ENCODE measurements around the gene TSEN34.
"Not testable (repeated sequence)": the region's sequence is repeated elsewhere in the genome, so short reads cannot be mapped to it uniquely, and the experiment has no call there.

The TSEN34 gene

GRCh38 chr19:54169149-54169740 lies 21.9 kb upstream of the TSEN34 start:
- Histone ChIP-seq H3K4me3 (ENCODE audit: insufficient read depth, low read length, poor library complexity, severe bottlenecking) (no peak overlapping the region), H3K27ac (ENCODE audit: low read depth, low read length) (no peak overlapping the region), H3K36me3 (ENCODE audit: low read length) (no peaks in the 10 kb centered on the region), H3K27me3 (ENCODE audit: low read length) (no peaks in the 10 kb centered on the region), H3F3A (ENCODE audit: insufficient read depth) (no peaks in the 10 kb centered on the region), H2AFZ (ENCODE audit: low read depth, low read length, severe bottlenecking) (no peak overlapping the region), H3K9me3 (ENCODE audit: insufficient read depth, low read length) (no peaks in the 10 kb centered on the region), H3K4me2 (ENCODE audit: low read depth, low read length, poor library complexity, severe bottlenecking) (no peak overlapping the region), H4K20me1 (ENCODE audit: low read depth, low read length) (no peaks in the 10 kb centered on the region), H3K9me2 (replicated peaks; ENCODE audit: insufficient read depth, low read length) (no peaks in the 10 kb centered on the region), H3K9ac (ENCODE audit: low read length) (no peak overlapping the region), H3K79me2 (ENCODE audit: insufficient read depth, low read length) (no peaks in the 10 kb centered on the region)
- TF ChIP-seq CTCF (IDR thresholded peaks at IDR 0.05; ENCODE audit: insufficient read depth, low read length, poor library complexity, severe bottlenecking) = no peak
- TF ChIP-seq EZH2phosphoT487 (conservative IDR thresholded peaks at IDR 0.05; ENCODE audit: low read length) = no peak

- H3K4me3 ChIP-seq (ENCODE audit: insufficient read depth, low read length, poor library complexity, severe bottlenecking); H3K4me2 ChIP-seq (ENCODE audit: low read depth, low read length, poor library complexity, severe bottlenecking); H3K9me3 ChIP-seq (ENCODE audit: insufficient read depth, low read length); H2AFZ ChIP-seq (ENCODE audit: low read depth, low read length, severe bottlenecking); H3K9ac ChIP-seq (ENCODE audit: low read length); H3K79me2 ChIP-seq (ENCODE audit: insufficient read depth, low read length); H3K36me3 ChIP-seq (ENCODE audit: low read length); H3K9me2 ChIP-seq (replicated peaks; ENCODE audit: insufficient read depth, low read length); H3K27me3 ChIP-seq (ENCODE audit: low read length); H4K20me1 ChIP-seq (ENCODE audit: low read depth, low read length); H3K27ac ChIP-seq (ENCODE audit: low read depth, low read length); H3F3A ChIP-seq (ENCODE audit: insufficient read depth): not testable (repeated sequence)
These were observed 19.2 kb upstream of the TSEN34 start for GRCh38 chr19:54171736-54172431.

GRCh38 chr19:54172471-54173358 lies 18.4 kb upstream of the TSEN34 start, which contains the start of gene TMC4:
Gene TMC4, minus strand, starts transcription at chr19:54173160. Its CDS starts 43 bp downstream, at chr19:54173117.
- Histone ChIP-seq H3K79me2 (ENCODE audit: insufficient read depth, low read length) (no peaks in the 10 kb centered on the region), H3K4me2 (ENCODE audit: low read depth, low read length, poor library complexity, severe bottlenecking) (no peak within 1 kb of the TSS), H2AFZ (ENCODE audit: low read depth, low read length, severe bottlenecking) (no peak within 1 kb of the TSS), H3K27me3 (ENCODE audit: low read length) (no peaks in the 10 kb centered on the region), H3K9ac (ENCODE audit: low read length) (no peak within 1 kb of the TSS), H4K20me1 (ENCODE audit: low read depth, low read length) (no peaks in the 10 kb centered on the region), H3K4me3 (ENCODE audit: insufficient read depth, low read length, poor library complexity, severe bottlenecking) (no peak within 1 kb of the TSS), H3K36me3 (ENCODE audit: low read length) (no peaks in the 10 kb centered on the region), H3K27ac (ENCODE audit: low read depth, low read length) (no peak within 1 kb of the TSS), H3K9me3 (ENCODE audit: insufficient read depth, low read length) (no peaks in the 10 kb centered on the region), H3F3A (ENCODE audit: insufficient read depth) (no peaks in the 10 kb centered on the region), H3K9me2 (replicated peaks; ENCODE audit: insufficient read depth, low read length) (no peaks in the 10 kb centered on the region)
- TF ChIP-seq EZH2phosphoT487 (conservative IDR thresholded peaks at IDR 0.05; ENCODE audit: low read length) (no peak), CTCF (IDR thresholded peaks at IDR 0.05; ENCODE audit: insufficient read depth, low read length, poor library complexity, severe bottlenecking) (no peak)
